ENCODE results near the gene SLC12A2.

The SLC12A2 gene

GRCh38 chr5:128083033-128083810 lies at the start of gene SLC12A2:
TSS of gene SLC12A2 (plus strand) at chr5:128083766. CDS start at chr5:128083955, 189 bp downstream.
- peak; percentile 88 for DNase-seq

- DNase-seq, result no peak
Measured at GRCh38 chr5:128035689-128036088, 47.9 kb upstream of the SLC12A2 start.

- no peak for DNase-seq
Measured at GRCh38 chr5:128036950-128037349, 46.6 kb upstream of the SLC12A2 start.

- no peak for DNase-seq
Measured at GRCh38 chr5:128038643-128039042, 44.9 kb upstream of the SLC12A2 start.

GRCh38 chr5:128040927-128041326 lies 42.6 kb upstream of the SLC12A2 start:
- no peak for DNase-seq

GRCh38 chr5:128052780-128053179 lies 30.8 kb upstream of the SLC12A2 start:
- no peak for DNase-seq

- DNase-seq, result no peak
Measured at GRCh38 chr5:128053291-128053954, 30.1 kb upstream of the SLC12A2 start.

- DNase-seq, result no peak
Measured at GRCh38 chr5:128060644-128061385, 22.8 kb upstream of the SLC12A2 start.

- DNase-seq, result no peak
Measured at GRCh38 chr5:128062172-128062746, 21.3 kb upstream of the SLC12A2 start.

GRCh38 chr5:128074171-128074570 lies 9.4 kb upstream of the SLC12A2 start:
- no peak for DNase-seq

GRCh38 chr5:128074953-128075352 lies 8.6 kb upstream of the SLC12A2 start:
- DNase-seq, result no peak

GRCh38 chr5:128077526-128077925 lies 6.0 kb upstream of the SLC12A2 start:
- DNase-seq, result no peak

- DNase-seq, result no peak
Measured at GRCh38 chr5:128081111-128081851, 2.3 kb upstream of the SLC12A2 start.

GRCh38 chr5:128082551-128083032 lies 974 bp upstream of the SLC12A2 start:
- DNase-seq, result no peak

GRCh38 chr5:128083811-128084227 lies 253 bp downstream of the SLC12A2 start:
- no peak for DNase-seq

GRCh38 chr5:128084228-128085167 lies 932 bp downstream of the SLC12A2 start:
- DNase-seq, result no peak

GRCh38 chr5:128085413-128085812 lies 1.8 kb downstream of the SLC12A2 start:
- no peak for DNase-seq

GRCh38 chr5:128091579-128091978 lies 8.0 kb downstream of the SLC12A2 start:
- DNase-seq, result no peak

GRCh38 chr5:128092144-128092543 lies 8.6 kb downstream of the SLC12A2 start:
- no peak for DNase-seq

- DNase-seq, result no peak
Measured at GRCh38 chr5:128093368-128093767, 9.8 kb downstream of the SLC12A2 start.

- no peak for DNase-seq
Measured at GRCh38 chr5:128097224-128097623, 13.7 kb downstream of the SLC12A2 start.
